ENCODE measurements around the gene VWA3B.
"Not testable (repeated sequence)": the region's sequence is repeated elsewhere in the genome, so short reads cannot be mapped to it uniquely, and the experiment has no call there.

The VWA3B gene

GRCh38 chr2:98137196-98137595 lies 50.2 kb downstream of the VWA3B start:
- Histone ChIP-seq H3K9ac (ENCODE audit: low read length) (no peak overlapping the region), H4K20me1 (ENCODE audit: insufficient read depth, low read length) (no peaks in the 10 kb centered on the region), H3K27ac (ENCODE audit: low read length) (no peak overlapping the region), H3K9me3 (replicated peaks; ENCODE audit: insufficient read depth, low read length) (no peaks in the 10 kb centered on the region), H3K27me3 (replicated peaks; ENCODE audit: insufficient read depth, low read length) (no peaks in the 10 kb centered on the region), H3K4me1 (ENCODE audit: low read length) (no peaks in the 10 kb centered on the region), H3K4me2 (ENCODE audit: low read depth, low read length) (no peak overlapping the region), H3K4me3 (ENCODE audit: low read length) (no peak overlapping the region), H3F3A (ENCODE audit: insufficient read depth, low read length) (no peaks in the 10 kb centered on the region), H3K36me3 (replicated peaks; ENCODE audit: insufficient read depth, low read length) (no peaks in the 10 kb centered on the region), H3K9me2 (replicated peaks; ENCODE audit: insufficient read depth, low read length) (no peaks in the 10 kb centered on the region), H3K79me2 (ENCODE audit: low read length) (no peaks in the 10 kb centered on the region), H2AFZ (ENCODE audit: low read length) (no peak overlapping the region)
- TF ChIP-seq EZH2phosphoT487 (IDR thresholded peaks at IDR 0.05; ENCODE audit: low read length) (no peak), CTCF (IDR thresholded peaks at IDR 0.05; ENCODE audit: low read length) (no peak), EZH2 (optimal IDR thresholded peaks at IDR 0.05; ENCODE audit: low read depth, low read length) (no peak)
- DNase-seq, result no peak

- not testable (repeated sequence) for H3K9me2 ChIP-seq (replicated peaks; ENCODE audit: insufficient read depth, low read length); H3K4me2 ChIP-seq (ENCODE audit: low read depth, low read length); H3K9me3 ChIP-seq (replicated peaks; ENCODE audit: insufficient read depth, low read length); H3K4me3 ChIP-seq (ENCODE audit: low read length); H4K20me1 ChIP-seq (ENCODE audit: insufficient read depth, low read length); H3K4me1 ChIP-seq (ENCODE audit: low read length); H3K27me3 ChIP-seq (replicated peaks; ENCODE audit: insufficient read depth, low read length); H3K27ac ChIP-seq (ENCODE audit: low read length); H3K9ac ChIP-seq (ENCODE audit: low read length); H3F3A ChIP-seq (ENCODE audit: insufficient read depth, low read length); H3K79me2 ChIP-seq (ENCODE audit: low read length); H2AFZ ChIP-seq (ENCODE audit: low read length); DNase-seq; H3K36me3 ChIP-seq (replicated peaks; ENCODE audit: insufficient read depth, low read length)
Observed at GRCh38 chr2:98138978-98139377, 52.0 kb downstream of the VWA3B start.

GRCh38 chr2:98140210-98140609 lies 53.2 kb downstream of the VWA3B start:
- H3K9ac ChIP-seq (ENCODE audit: low read length), result no peak overlapping the region
- H3K9me2 ChIP-seq (replicated peaks; ENCODE audit: insufficient read depth, low read length), result no peaks in the 10 kb centered on the region
- H3F3A ChIP-seq (ENCODE audit: insufficient read depth, low read length), result no peaks in the 10 kb centered on the region
- no peaks in the 10 kb centered on the region for H3K27me3 ChIP-seq (replicated peaks; ENCODE audit: insufficient read depth, low read length)
- H2AFZ ChIP-seq (ENCODE audit: low read length), result no peak overlapping the region
- H4K20me1 ChIP-seq (ENCODE audit: insufficient read depth, low read length), result no peaks in the 10 kb centered on the region
- H3K4me3 ChIP-seq (ENCODE audit: low read length), result no peak overlapping the region
- H3K4me1 ChIP-seq (ENCODE audit: low read length), result no peaks in the 10 kb centered on the region
- DNase-seq, result no peak
- no peak overlapping the region for H3K4me2 ChIP-seq (ENCODE audit: low read depth, low read length)
- H3K9me3 ChIP-seq (replicated peaks; ENCODE audit: insufficient read depth, low read length), result no peaks in the 10 kb centered on the region
- no peaks in the 10 kb centered on the region for H3K36me3 ChIP-seq (replicated peaks; ENCODE audit: insufficient read depth, low read length)
- no peak for TF ChIP-seq CTCF (IDR thresholded peaks at IDR 0.05; ENCODE audit: low read length)
- TF ChIP-seq EZH2phosphoT487 (IDR thresholded peaks at IDR 0.05; ENCODE audit: low read length), result no peak
- no peak for TF ChIP-seq EZH2 (optimal IDR thresholded peaks at IDR 0.05; ENCODE audit: low read depth, low read length)
- H3K79me2 ChIP-seq (ENCODE audit: low read length), result no peaks in the 10 kb centered on the region
- no peak overlapping the region for H3K27ac ChIP-seq (ENCODE audit: low read length)

GRCh38 chr2:98142106-98142791 lies 55.3 kb downstream of the VWA3B start:
- TF ChIP-seq EZH2phosphoT487 (IDR thresholded peaks at IDR 0.05; ENCODE audit: low read length), result no peak
- TF ChIP-seq CTCF (IDR thresholded peaks at IDR 0.05; ENCODE audit: low read length), result no peak
- TF ChIP-seq EZH2 (optimal IDR thresholded peaks at IDR 0.05; ENCODE audit: low read depth, low read length), result no peak
- Histone ChIP-seq H2AFZ (ENCODE audit: low read length) (no peak overlapping the region), H3K4me2 (ENCODE audit: low read depth, low read length) (no peak overlapping the region), H3K9me2 (replicated peaks; ENCODE audit: insufficient read depth, low read length) (no peaks in the 10 kb centered on the region), H3K9ac (ENCODE audit: low read length) (no peak overlapping the region), H3K4me3 (ENCODE audit: low read length) (no peak overlapping the region), H3K36me3 (replicated peaks; ENCODE audit: insufficient read depth, low read length) (no peaks in the 10 kb centered on the region), H3K27ac (ENCODE audit: low read length) (no peak overlapping the region), H3F3A (ENCODE audit: insufficient read depth, low read length) (no peaks in the 10 kb centered on the region), H3K27me3 (replicated peaks; ENCODE audit: insufficient read depth, low read length) (no peaks in the 10 kb centered on the region), H3K4me1 (ENCODE audit: low read length) (no peaks in the 10 kb centered on the region), H3K9me3 (replicated peaks; ENCODE audit: insufficient read depth, low read length) (no peaks in the 10 kb centered on the region), H3K79me2 (ENCODE audit: low read length) (no peaks in the 10 kb centered on the region), H4K20me1 (ENCODE audit: insufficient read depth, low read length) (no peaks in the 10 kb centered on the region)
- no peak for DNase-seq

All from MM.1S (cell line).